ENCODE results near the gene OR52I1.

The OR52I1 gene

GRCh38 chr11:4578624-4579023, 15.2 kb upstream of the OR52I1 start:
- Mint-ChIP-seq H3K27ac (no peak overlapping the region), H3K4me3 (no peak overlapping the region), H3K36me3 (ENCODE audit: low read depth) (no peaks in the 10 kb centered on the region), H3K9me3 (no peaks in the 10 kb centered on the region), H3K27me3 (ENCODE audit: low read depth) (peaks cover 24% of the 10 kb centered on the region), H3K4me1 (no peaks in the 10 kb centered on the region)
- no peak for TF ChIP-seq CTCF (IDR thresholded peaks at IDR 0.05; ENCODE audit: unreplicated experiment in 3 of 3)

DNA sequence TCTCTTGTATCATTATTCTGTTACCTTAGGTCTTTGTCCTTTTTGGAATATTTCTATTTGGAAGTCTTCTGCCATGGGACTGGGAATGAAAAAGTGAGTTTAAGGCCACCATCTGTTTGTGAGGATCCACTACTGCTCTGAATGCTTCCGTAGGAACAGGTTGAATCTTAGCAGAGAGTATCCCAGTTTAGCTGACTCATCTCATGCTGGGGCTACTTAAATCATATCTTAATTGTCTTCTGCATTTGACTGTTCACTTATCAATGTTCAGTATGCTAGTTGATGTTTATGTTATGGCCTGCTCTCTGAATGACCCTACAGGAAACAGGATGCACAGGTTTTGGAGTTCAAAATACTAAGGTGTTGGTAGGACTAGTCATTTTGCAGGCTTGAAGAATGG, 13.7 kb upstream of the OR52I1 start:
- Mint-ChIP-seq H3K27ac (no peak overlapping the region), H3K36me3 (ENCODE audit: low read depth) (no peaks in the 10 kb centered on the region), H3K4me1 (no peaks in the 10 kb centered on the region), H3K9me3 (no peaks in the 10 kb centered on the region), H3K27me3 (ENCODE audit: low read depth) (peaks cover 29% of the 10 kb centered on the region), H3K4me3 (no peak overlapping the region)
- TF ChIP-seq CTCF (IDR thresholded peaks at IDR 0.05; ENCODE audit: unreplicated experiment in 3 of 3) = no peak

- Mint-ChIP-seq H3K27me3 (ENCODE audit: low read depth) (peaks cover 19% of the 10 kb centered on the region), H3K4me1 (no peaks in the 10 kb centered on the region), H3K36me3 (ENCODE audit: low read depth) (no peaks in the 10 kb centered on the region), H3K27ac (no peak within 1 kb of the TSS), H3K4me3 (no peak within 1 kb of the TSS), H3K9me3 (no peaks in the 10 kb centered on the region)
- no peak for TF ChIP-seq CTCF (IDR thresholded peaks at IDR 0.05; ENCODE audit: unreplicated experiment in 3 of 3)
Measured at GRCh38 chr11:4581443-4581842, 12.4 kb upstream of the OR52I1 start, which contains the start of gene OR52I2. Gene OR52I2 (plus strand): TSS chr11:4581743.

DNA sequence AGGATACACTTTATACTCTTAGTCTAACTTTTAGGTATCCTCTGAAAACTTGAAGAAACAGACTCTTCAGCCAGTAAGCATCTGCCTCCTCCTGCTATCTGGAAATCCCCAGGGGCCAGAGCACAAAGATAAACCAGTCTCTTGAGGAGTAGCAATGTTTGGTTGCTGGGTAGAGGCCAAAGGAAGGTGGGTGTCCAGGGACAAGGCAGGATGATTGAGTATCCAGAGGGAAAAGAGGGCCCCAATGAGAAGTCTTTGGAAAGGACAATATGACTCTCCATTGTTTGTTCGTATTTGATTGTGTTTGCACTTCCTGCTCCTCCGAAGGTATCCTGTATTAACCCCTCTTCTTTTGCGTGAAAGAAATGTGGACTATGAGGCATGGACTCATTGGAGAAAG, 4.8 kb upstream of the OR52I1 start:
- no peaks in the 10 kb centered on the region for H3K36me3 Mint-ChIP-seq (ENCODE audit: low read depth)
- TF ChIP-seq CTCF (IDR thresholded peaks at IDR 0.05; ENCODE audit: unreplicated experiment in 3 of 3) = no peak
- H3K4me1 Mint-ChIP-seq = no peaks in the 10 kb centered on the region
- H3K27ac Mint-ChIP-seq = no peak overlapping the region
- peaks cover 12% of the 10 kb centered on the region for H3K27me3 Mint-ChIP-seq (ENCODE audit: low read depth)
- H3K9me3 Mint-ChIP-seq = no peaks in the 10 kb centered on the region
- no peak overlapping the region for H3K4me3 Mint-ChIP-seq

DNA sequence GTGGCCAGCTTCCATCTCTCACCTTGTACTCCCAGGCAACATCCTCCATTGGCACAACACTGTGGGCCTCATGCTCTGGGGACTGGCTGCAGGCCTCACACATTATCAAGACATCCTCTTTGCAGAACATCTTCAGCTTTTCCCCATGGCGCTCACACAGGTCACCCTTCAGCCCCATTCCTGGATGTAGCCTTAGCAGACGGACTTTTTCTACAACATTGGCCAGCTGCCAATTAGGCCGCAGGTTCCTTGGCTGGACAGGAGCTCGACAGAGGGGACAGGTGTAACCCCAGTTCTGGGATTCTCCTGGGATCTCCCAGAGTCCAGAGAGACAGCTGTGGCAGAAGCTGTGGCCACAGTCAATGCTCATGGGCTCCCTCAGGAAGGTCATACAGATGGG, 11.2 kb downstream of the OR52I1 start:
- Mint-ChIP-seq H3K27ac (no peak overlapping the region), H3K36me3 (ENCODE audit: low read depth) (peaks cover 35% of the 10 kb centered on the region), H3K27me3 (ENCODE audit: low read depth) (no peaks in the 10 kb centered on the region), H3K9me3 (no peaks in the 10 kb centered on the region), H3K4me3 (peak overlapping the region in 1 of 3 experiments; percentile 43), H3K4me1 (peaks cover 19% of the 10 kb centered on the region)
- TF ChIP-seq CTCF (IDR thresholded peaks at IDR 0.05; ENCODE audit: unreplicated experiment in 3 of 3) = no peak

GRCh38 chr11:4606231-4607015, 12.6 kb downstream of the OR52I1 start:
- H3K4me1 Mint-ChIP-seq = peaks cover 19% of the 10 kb centered on the region
- TF ChIP-seq CTCF (IDR thresholded peaks at IDR 0.05; ENCODE audit: unreplicated experiment in 3 of 3) = no peak
- peaks cover 22% of the 10 kb centered on the region for H3K36me3 Mint-ChIP-seq (ENCODE audit: low read depth)
- H3K27me3 Mint-ChIP-seq (ENCODE audit: low read depth) = no peaks in the 10 kb centered on the region
- peak overlapping the region; percentile 90 to 93 (median 93) for H3K4me3 Mint-ChIP-seq
- no peaks in the 10 kb centered on the region for H3K9me3 Mint-ChIP-seq
- peak overlapping the region; percentile 83 to 98 (median 86) for H3K27ac Mint-ChIP-seq
